DMS 273 (cell line): ENCODE results near the gene ARHGAP44.

ENCODE experiments used
- DNase-seq: peaks from one replicate; lab custom pipeline; 2025; ENCODE audit not compliant: unreplicated experiment; lab: John Stamatoyannopoulos, UW

ARHGAP44 gene

GRCh38 chr17:12992676-12993075 is 203.4 kb downstream of the ARHGAP44 start:
- no peak for DNase-seq

GRCh38 chr17:12993631-12994030 is 204.3 kb downstream of the ARHGAP44 start:
- no peak for DNase-seq

GRCh38 chr17:12994341-12995074 is 205.2 kb downstream of the ARHGAP44 start:
- no peak for DNase-seq

GRCh38 chr17:12995106-12995895 is 206.0 kb downstream of the ARHGAP44 start:
- no peak for DNase-seq

- no peak for DNase-seq
Observed at GRCh38 chr17:12995896-12996295, 206.6 kb downstream of the ARHGAP44 start.

DNA sequence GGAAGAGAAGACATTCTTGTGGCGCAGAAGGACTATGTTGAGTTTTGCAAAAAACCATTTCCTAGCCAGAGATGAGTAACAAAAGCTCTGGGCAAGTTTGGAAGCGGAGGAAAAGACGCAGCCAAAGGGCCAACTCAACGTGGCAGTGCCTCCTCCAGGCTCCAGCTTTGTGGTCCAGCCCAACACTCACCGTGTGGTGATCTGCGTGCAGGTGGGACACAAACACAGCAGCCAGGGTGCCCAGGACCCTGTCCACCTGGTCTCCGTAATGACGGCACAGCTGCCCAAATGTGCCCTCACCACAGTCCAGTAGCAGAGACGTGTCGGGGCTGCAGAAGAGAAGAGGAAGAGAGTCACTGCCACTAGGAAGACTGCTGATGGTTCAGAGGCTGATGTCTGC is 207.1 kb downstream of the ARHGAP44 start:
- no peak for DNase-seq

- DNase-seq = no peak
Observed at GRCh38 chr17:12996941-12997340, 207.6 kb downstream of the ARHGAP44 start.

- no peak for DNase-seq
Observed at GRCh38 chr17:12998461-12998860, 209.2 kb downstream of the ARHGAP44 start.

- no peak for DNase-seq
Observed at GRCh38 chr17:12998874-12999273, 209.6 kb downstream of the ARHGAP44 start.

- no peak for DNase-seq
Observed at GRCh38 chr17:13000561-13000960, 211.3 kb downstream of the ARHGAP44 start.

DNA sequence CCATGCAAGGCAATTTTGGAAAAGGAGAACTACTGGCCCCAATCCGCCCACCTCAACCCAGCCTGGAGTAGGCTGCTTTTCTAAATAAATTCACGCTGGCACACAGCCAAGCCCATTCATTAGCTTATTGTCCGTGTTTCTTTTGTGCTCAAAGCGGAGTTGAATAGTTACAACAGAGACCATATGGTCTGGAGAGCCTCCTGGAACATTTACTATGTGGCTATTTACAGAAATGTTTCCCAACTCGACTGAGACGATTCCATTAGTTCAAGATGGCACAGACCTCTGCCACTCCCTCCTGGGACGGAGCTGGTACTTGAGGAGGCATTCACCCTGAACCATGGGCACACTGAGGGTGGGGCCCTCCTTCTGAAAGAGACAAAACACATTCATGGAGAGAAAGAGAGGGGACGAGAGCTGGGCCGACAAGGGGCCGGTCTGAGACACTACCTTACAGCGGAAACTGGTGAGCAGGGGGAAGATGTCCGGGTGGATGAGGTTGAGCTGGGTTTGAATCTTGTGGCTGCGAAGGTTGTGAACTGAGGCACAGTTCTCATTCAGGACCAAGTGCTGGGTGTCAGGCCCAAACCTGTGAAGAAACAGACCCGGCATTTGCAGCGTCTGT is 212.8 kb downstream of the ARHGAP44 start:
- DNase-seq = peak; percentile 45

DNA sequence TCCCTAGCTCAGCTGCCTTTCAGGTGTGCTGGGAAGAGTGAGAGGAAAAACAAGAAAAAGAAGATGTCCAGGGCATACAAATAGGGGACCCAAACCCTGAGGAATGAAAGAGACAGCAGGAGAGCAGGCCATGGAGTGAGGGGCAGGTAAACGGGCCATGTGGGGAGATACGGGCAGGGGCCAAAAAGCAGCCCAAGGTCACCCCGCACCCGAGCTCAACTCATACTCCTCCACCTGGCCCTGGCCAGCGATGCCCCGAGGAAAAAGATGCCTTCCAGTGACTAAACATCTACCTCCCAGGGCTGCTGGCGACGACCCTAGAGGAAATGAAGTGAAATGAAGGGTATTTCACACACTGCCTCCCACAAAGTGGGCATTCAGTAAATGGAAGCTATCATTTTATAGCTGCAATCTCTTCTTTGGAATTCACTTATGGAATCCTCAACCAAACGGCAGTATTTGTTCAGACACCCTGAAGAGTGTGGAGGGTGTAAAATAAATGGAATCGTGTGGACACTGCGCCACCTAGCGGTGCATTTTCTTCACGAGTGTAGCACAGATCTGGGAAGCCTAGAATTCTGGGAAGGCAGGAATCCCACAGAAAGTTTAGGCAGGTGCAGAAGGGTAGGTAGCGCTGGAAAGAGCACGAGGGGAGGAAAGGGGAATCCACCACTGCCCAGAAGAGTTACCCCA is 213.6 kb downstream of the ARHGAP44 start:
- DNase-seq = peak; percentile 85

DNA sequence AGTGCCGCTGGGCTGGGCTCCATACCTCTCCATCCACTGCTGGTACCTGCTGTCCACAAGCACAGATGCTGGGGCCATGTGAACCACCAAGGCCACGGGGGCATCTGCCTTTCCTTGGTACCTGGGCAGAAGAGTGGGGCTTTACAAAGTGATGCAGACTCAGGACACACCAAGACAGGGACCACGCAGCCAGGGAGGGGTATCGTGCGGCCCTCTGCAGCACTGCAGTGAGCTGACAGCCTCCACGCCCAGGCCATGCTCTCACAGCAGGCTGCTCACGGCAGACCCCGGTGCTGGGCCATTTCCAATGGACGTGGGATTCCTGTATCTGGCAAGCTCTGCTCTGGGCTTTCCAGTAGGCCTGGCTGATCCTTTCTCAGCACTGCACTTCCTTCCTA is 214.2 kb downstream of the ARHGAP44 start:
- no peak for DNase-seq

- DNase-seq = no peak
Observed at GRCh38 chr17:13003927-13004326, 214.6 kb downstream of the ARHGAP44 start.

DNA sequence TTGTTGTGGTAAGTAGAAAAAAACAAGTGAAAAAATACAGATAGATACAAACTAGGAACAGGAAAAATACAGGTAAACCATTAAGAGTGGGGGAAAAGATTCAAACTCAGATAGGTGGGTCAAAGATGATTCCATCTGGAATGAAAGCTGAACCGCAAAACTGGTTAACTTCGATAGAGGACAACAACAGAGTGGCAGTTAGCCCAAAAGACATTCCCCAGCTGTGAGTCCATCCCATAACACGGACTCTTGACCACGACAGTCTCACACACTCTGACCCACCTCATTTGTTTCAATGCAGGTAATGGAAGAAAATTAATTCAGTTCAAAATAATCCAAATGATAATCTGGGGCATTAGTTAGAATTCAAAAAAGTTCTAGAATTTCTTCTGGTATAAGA is 215.0 kb downstream of the ARHGAP44 start:
- no peak for DNase-seq

DNA sequence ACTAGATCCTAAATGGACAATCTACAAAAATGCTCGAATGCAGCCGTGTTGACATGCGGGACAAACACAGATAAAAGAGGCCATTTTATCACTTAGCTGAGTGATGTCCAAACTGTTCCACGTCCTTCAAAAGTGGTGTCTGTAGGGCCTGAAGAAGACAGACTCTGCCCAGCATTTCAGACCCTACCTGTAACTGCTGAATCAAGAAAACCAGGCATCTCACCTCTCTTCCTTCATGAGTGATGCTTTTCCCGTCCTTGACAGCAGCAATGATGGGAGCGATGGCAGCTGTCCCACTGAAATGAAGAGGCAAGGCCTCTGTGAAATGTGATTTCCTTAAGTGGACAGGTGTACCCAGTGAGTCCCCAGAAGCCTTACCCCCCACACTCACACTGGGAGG is 216.2 kb downstream of the ARHGAP44 start:
- no peak for DNase-seq

DNA sequence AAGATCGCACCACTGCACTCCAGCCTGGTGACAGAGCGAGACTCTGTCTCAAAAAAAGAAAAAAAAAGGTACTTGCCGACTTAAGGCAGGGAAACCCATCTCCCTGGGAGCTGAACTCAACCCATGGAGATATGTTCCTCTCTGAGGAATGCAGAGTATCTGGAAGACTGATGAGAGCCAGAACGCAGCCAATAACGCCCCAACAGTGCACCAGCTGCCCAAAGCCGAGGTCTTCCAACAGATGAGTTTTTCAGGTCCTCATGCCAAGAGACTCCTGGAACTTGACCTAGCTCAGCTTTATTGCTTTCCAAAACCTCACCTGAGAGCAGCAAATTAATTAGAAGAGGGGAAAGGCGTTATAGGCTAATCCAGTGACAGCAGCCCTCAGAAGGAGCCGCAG is 219.2 kb downstream of the ARHGAP44 start:
- DNase-seq = no peak

- no peak for DNase-seq
Observed at GRCh38 chr17:13010959-13011358, 221.7 kb downstream of the ARHGAP44 start.

DNA sequence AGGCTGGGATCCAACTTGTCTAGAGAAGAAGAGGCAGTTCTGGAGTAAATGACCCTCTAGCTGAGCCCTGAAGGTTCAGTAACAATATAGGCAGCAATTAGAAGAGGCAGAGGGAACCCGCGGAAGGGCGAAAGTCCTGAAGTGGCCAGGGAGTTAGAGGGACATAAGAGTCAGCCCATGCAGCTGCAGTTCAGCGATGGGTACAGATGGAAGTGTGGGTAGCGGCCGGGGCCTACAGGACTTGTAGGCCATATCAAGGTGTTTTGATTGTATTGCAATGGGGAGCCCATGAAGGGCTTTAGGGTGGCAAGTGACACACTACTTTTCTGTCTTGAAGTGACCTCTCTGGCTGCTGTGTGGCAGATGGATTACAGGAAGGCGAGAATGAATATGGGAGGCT is 225.5 kb downstream of the ARHGAP44 start:
- DNase-seq = no peak

- DNase-seq = peak; percentile 6
Observed at GRCh38 chr17:13016881-13017654, 227.8 kb downstream of the ARHGAP44 start.
